ENCODE results near the gene PHTF1.

PHTF1 gene

DNA sequence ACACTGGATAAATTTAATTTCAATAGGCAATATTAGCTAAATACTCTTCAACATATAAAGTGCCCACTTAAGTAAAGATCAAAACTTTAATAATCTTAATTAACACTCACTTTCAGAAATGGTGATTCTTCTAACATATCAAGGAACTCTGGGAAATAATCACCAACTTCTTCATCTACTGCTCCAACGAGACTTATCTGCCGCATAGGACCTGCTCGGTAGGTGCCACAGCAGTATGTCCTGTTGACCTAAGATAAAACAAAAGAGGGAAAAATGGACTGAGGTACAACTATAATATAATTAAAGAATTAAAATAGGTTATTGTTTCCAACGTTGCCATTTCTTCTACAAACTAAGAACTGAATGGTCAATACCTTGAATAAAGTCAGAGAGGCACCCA, 18.3 kb upstream of the PHTF1 start:
- TF ChIP-seq CEBPB (IDR thresholded peaks at IDR 0.05) (no peak), FOXM1 (IDR thresholded peaks at IDR 0.05; ENCODE audit: borderline replicate concordance, low read depth) (no peak), TAF1 (IDR thresholded peaks at IDR 0.05; ENCODE audit: low read depth) (no peak), TCF12 (IDR thresholded peaks at IDR 0.05; ENCODE audit: low read depth) (no peak), RAD21 (IDR thresholded peaks at IDR 0.05; ENCODE audit: low read depth) (no peak), TEAD4 (IDR thresholded peaks at IDR 0.05) (no peak), NFIC (IDR thresholded peaks at IDR 0.05) (no peak)
- TF ChIP-seq, protein P1, sequence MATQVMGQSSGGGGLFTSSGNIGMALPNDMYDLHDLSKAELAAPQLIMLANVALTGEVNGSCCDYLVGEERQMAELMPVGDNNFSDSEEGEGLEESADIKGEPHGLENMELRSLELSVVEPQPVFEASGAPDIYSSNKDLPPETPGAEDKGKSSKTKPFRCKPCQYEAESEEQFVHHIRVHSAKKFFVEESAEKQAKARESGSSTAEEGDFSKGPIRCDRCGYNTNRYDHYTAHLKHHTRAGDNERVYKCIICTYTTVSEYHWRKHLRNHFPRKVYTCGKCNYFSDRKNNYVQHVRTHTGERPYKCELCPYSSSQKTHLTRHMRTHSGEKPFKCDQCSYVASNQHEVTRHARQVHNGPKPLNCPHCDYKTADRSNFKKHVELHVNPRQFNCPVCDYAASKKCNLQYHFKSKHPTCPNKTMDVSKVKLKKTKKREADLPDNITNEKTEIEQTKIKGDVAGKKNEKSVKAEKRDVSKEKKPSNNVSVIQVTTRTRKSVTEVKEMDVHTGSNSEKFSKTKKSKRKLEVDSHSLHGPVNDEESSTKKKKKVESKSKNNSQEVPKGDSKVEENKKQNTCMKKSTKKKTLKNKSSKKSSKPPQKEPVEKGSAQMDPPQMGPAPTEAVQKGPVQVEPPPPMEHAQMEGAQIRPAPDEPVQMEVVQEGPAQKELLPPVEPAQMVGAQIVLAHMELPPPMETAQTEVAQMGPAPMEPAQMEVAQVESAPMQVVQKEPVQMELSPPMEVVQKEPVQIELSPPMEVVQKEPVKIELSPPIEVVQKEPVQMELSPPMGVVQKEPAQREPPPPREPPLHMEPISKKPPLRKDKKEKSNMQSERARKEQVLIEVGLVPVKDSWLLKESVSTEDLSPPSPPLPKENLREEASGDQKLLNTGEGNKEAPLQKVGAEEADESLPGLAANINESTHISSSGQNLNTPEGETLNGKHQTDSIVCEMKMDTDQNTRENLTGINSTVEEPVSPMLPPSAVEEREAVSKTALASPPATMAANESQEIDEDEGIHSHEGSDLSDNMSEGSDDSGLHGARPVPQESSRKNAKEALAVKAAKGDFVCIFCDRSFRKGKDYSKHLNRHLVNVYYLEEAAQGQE (IDR thresholded peaks at IDR 0.05; ENCODE audit: low read depth): no peak

DNA sequence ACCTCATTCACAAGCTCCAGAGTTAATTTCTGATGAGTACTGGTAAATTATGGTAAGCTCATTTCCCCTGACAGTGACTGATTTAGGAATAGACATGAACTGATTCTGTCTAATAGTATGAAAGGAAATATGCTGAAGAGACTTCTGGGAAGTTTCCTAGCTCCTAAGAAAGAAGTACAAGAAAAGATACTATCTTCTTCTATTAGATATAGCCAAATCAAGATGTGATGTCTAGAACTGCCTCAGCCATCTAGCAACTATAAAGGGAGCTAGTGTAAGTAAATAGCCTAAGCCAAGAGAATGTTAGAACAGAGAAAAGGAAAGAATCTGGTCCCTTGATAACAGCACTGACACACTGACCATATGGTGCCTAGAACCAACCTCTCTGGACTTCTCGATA, 10.7 kb upstream of the PHTF1 start:
- TF ChIP-seq, protein P2, sequence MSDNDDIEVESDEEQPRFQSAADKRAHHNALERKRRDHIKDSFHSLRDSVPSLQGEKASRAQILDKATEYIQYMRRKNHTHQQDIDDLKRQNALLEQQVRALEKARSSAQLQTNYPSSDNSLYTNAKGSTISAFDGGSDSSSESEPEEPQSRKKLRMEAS (IDR thresholded peaks at IDR 0.05): no peak
- TF ChIP-seq TEAD4 (IDR thresholded peaks at IDR 0.05) (no peak), RAD21 (IDR thresholded peaks at IDR 0.05; ENCODE audit: low read depth) (no peak), TCF12 (IDR thresholded peaks at IDR 0.05; ENCODE audit: low read depth) (no peak), NFIC (IDR thresholded peaks at IDR 0.05) (no peak), EP300 (IDR thresholded peaks at IDR 0.05; ENCODE audit: borderline replicate concordance) (no peak), CEBPB (IDR thresholded peaks at IDR 0.05) (no peak), YY1 (IDR thresholded peaks at IDR 0.05; ENCODE audit: low read depth) (no peak), FOXM1 (IDR thresholded peaks at IDR 0.05; ENCODE audit: borderline replicate concordance, low read depth) (no peak), TAF1 (IDR thresholded peaks at IDR 0.05; ENCODE audit: low read depth) (no peak), EGR1 (IDR thresholded peaks at IDR 0.05) (no peak), CREB1 (IDR thresholded peaks at IDR 0.05; ENCODE audit: low read depth) (no peak)
- TF ChIP-seq, protein P3, sequence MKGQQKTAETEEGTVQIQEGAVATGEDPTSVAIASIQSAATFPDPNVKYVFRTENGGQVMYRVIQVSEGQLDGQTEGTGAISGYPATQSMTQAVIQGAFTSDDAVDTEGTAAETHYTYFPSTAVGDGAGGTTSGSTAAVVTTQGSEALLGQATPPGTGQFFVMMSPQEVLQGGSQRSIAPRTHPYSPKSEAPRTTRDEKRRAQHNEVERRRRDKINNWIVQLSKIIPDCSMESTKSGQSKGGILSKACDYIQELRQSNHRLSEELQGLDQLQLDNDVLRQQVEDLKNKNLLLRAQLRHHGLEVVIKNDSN (IDR thresholded peaks at IDR 0.05): no peak
- TF ChIP-seq, protein P1 (IDR thresholded peaks at IDR 0.05; ENCODE audit: low read depth): no peak

DNA sequence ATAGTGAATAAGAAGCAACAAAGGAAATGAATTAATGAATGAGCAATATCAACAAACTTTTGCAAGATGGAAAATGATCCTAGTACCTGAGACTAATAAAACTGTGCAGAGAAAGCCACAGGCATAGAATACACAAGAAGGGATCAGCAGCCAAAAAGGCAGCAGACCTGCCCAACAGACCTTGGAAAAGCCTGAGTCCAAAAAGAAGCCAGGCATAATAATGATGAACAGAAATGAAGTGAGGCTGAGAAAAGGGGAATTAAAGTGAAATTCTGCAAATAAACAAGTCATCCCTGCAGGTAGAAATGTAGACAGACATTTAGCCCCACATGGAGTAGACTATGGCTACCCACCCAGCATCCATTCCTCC, 10.3 kb upstream of the PHTF1 start:
- no peak for TF ChIP-seq FOXM1 (IDR thresholded peaks at IDR 0.05; ENCODE audit: borderline replicate concordance, low read depth)
- TF ChIP-seq, protein P1 (IDR thresholded peaks at IDR 0.05; ENCODE audit: low read depth): no peak
- TF ChIP-seq RAD21 (IDR thresholded peaks at IDR 0.05; ENCODE audit: low read depth): no peak
- no peak for TF ChIP-seq CREB1 (IDR thresholded peaks at IDR 0.05; ENCODE audit: low read depth)

DNA sequence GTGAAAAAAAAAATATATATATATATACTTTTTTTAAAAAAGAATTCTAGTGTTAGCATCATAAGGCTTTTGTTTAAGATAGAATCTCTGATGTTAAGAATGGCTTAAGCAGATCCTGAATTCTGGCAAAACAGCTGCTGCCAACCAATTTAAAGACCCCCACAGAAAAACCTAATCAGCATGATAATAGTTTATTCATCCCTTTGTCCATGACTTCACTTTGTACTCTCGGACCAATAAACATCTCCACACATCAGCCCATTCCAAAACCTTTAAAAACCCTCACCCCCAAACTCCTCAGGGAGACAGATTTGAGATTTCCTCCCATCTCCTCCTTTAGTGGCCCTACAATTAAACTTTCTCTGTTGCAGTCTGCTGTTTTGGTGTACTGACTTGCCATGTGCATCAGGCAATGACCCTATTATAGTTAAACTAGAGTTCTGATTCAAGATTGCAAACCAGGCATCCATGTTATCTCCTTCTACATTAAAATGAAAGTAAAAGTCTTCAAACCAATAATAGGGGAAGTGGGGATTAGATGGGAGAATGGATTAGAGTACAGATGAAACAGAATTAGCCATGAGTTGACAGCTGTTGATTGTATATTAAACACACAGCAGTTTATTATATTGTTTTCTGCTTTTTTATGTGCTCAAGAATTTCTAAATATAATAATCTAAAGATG, 9.8 kb upstream of the PHTF1 start:
- no peak for TF ChIP-seq TAF1 (IDR thresholded peaks at IDR 0.05; ENCODE audit: low read depth)
- TF ChIP-seq CEBPB (IDR thresholded peaks at IDR 0.05): no peak
- TF ChIP-seq, protein P1 (IDR thresholded peaks at IDR 0.05; ENCODE audit: low read depth): no peak
